Measurements from ENCODE around the gene CWC15.

DNA sequence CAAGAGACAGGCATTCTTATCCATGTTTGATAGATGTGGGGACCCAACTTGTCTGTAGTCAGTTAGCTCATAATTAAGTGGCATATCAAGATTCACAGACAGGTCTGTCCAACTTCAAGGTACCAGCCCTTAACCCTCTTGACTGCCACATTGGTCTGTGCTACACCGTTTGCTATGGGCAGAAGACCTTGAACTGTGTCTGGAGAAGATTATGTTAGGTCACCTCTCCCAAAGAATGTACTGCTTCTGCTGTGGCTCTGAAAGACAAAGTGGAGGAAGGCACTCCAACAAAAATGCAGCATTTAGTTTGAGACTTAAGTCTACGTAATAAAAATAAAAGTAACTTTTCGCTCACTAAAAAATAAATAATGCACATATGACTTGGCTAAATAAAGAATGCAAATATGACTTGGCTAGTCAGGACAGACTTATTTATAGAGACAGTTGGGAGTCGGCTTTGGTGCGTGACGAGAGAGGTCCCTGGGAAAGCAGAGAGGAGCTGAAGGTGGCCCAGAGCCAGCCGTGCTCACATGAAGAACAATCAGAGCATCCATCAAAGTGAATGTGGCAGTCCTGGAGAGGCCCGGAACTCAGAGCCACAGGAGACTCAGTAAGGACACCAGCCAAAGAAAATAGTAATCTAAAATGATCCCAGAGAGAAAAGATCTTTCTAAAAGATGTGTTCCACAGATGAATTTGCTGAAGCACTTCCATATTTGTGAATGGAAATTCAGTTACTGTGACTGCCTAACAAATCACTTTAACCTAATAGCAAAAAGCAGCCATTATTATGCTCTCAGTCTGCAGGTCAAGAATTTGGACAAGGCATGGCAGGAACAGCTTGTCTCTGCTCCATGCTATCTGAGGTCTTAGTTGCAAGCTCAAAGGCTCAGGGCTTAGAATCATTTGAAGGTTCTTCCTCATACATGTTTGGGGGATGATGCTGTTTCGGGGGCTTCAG lies 35.0 kb downstream of the CWC15 start:
- TF ChIP-seq, protein P1, sequence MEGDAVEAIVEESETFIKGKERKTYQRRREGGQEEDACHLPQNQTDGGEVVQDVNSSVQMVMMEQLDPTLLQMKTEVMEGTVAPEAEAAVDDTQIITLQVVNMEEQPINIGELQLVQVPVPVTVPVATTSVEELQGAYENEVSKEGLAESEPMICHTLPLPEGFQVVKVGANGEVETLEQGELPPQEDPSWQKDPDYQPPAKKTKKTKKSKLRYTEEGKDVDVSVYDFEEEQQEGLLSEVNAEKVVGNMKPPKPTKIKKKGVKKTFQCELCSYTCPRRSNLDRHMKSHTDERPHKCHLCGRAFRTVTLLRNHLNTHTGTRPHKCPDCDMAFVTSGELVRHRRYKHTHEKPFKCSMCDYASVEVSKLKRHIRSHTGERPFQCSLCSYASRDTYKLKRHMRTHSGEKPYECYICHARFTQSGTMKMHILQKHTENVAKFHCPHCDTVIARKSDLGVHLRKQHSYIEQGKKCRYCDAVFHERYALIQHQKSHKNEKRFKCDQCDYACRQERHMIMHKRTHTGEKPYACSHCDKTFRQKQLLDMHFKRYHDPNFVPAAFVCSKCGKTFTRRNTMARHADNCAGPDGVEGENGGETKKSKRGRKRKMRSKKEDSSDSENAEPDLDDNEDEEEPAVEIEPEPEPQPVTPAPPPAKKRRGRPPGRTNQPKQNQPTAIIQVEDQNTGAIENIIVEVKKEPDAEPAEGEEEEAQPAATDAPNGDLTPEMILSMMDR (conservative IDR thresholded peaks at IDR 0.05; ENCODE audit: low read depth, low read length): no peak
- no peak for TF ChIP-seq EZH2phosphoT487 (IDR thresholded peaks at IDR 0.05; ENCODE audit: borderline replicate concordance, low read length)
